HG03520 (cell line): Measurements from ENCODE around the gene COL4A2.

Experiments
- ATAC-seq: cut with Tn5 transposase; IDR thresholded peaks from one replicate; pipeline ENCODE4 v1.9.1; 2021; ENCODE audit warnings: mild to moderate bottlenecking, moderate library complexity; ENCODE audit not compliant: unreplicated experiment

The COL4A2 gene

GRCh38 chr13:110336681-110337080 is 29.6 kb downstream of the COL4A2 start:
- ATAC-seq = no peak

GRCh38 chr13:110337247-110337646 is 30.2 kb downstream of the COL4A2 start:
- ATAC-seq = no peak

- ATAC-seq = no peak
Measured at GRCh38 chr13:110338441-110339101, 31.5 kb downstream of the COL4A2 start.

GRCh38 chr13:110339263-110339662 is 32.2 kb downstream of the COL4A2 start:
- ATAC-seq = no peak

GRCh38 chr13:110339975-110340550 is 33.0 kb downstream of the COL4A2 start:
- no peak for ATAC-seq

GRCh38 chr13:110340812-110341444 is 33.8 kb downstream of the COL4A2 start:
- ATAC-seq = no peak

- ATAC-seq = no peak
Measured at GRCh38 chr13:110341445-110342244, 34.6 kb downstream of the COL4A2 start.

- ATAC-seq = no peak
Measured at GRCh38 chr13:110342474-110342873, 35.4 kb downstream of the COL4A2 start.

GRCh38 chr13:110343241-110343865 is 36.3 kb downstream of the COL4A2 start:
- no peak for ATAC-seq

- ATAC-seq = no peak
Measured at GRCh38 chr13:110344320-110344719, 37.2 kb downstream of the COL4A2 start.

- no peak for ATAC-seq
Measured at GRCh38 chr13:110345266-110345665, 38.2 kb downstream of the COL4A2 start.

GRCh38 chr13:110345701-110346100 is 38.6 kb downstream of the COL4A2 start:
- no peak for ATAC-seq

GRCh38 chr13:110346661-110347067 is 39.6 kb downstream of the COL4A2 start:
- ATAC-seq = no peak

GRCh38 chr13:110347088-110347487 is 40.0 kb downstream of the COL4A2 start:
- ATAC-seq = no peak

GRCh38 chr13:110347535-110348308 is 40.6 kb downstream of the COL4A2 start:
- ATAC-seq = no peak

GRCh38 chr13:110348309-110349105 is 41.4 kb downstream of the COL4A2 start:
- ATAC-seq = no peak

- no peak for ATAC-seq
Measured at GRCh38 chr13:110349239-110349638, 42.2 kb downstream of the COL4A2 start.

GRCh38 chr13:110350049-110350448 is 43.0 kb downstream of the COL4A2 start:
- ATAC-seq = no peak

GRCh38 chr13:110350509-110350908 is 43.4 kb downstream of the COL4A2 start:
- no peak for ATAC-seq
